ENCODE measurements around the gene ECHDC1. TPM values are rescaled to one million over a fixed set of nuclear protein-coding genes. Genes with fewer than 3 reads are reported as not detected.

ECHDC1 gene
- total and polyA plus RNA-seq, 2 of the 8 experiments (the other 6 are each of a cell fraction or from before 2014, with no cell fraction given) = 11.3 to 60.5 TPM

DNA sequence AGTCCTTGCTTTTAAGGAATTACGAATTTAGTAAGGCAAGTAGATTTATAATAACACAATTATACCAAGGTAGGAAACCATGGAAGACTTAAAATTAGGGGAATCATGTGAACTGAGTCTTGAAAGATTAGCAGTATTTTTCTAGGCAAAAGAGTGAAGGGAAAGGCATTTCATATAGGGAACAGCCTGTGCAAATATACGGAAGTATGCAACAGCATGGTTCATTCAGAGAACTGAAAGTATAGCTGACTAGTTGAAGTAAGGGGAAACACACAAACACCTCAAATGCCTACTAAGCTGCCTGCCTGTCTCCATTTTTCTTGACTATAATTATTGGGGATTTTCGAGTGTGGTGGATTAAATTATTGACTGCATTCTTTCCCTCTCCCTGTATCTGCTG is 39.0 kb upstream of the ECHDC1 start (continued):
- TF ChIP-seq CHD7 (IDR thresholded peaks at IDR 0.05; ENCODE audit: insufficient replicate concordance, low read length) (no peak), USF2 (IDR thresholded peaks at IDR 0.05; ENCODE audit: low read length) (no peak), RAD21 (IDR thresholded peaks at IDR 0.05 in 1 of 2, conservative IDR thresholded peaks at IDR 0.05 in 1 of 2; ENCODE audit: low read depth in 2 of 2, low read length in 2 of 2) (no peak), POLR2A (IDR thresholded peaks at IDR 0.05; ENCODE audit: control extremely low read depth in 1 of 2, low read depth in 2 of 2, low read length in 2 of 2) (no peak), KDM5A (IDR thresholded peaks at IDR 0.05; ENCODE audit: low read length) (no peak), POLR2AphosphoS5 (IDR thresholded peaks at IDR 0.05; ENCODE audit: low read depth, low read length) (no peak), PHF8 (conservative IDR thresholded peaks at IDR 0.05; ENCODE audit: low read depth, low read length) (no peak), POU5F1 (IDR thresholded peaks at IDR 0.05; ENCODE audit: low read depth, low read length) (no peak), JUN (IDR thresholded peaks at IDR 0.05; ENCODE audit: low read depth, low read length) (no peak)
- TF ChIP-seq, protein P1, sequence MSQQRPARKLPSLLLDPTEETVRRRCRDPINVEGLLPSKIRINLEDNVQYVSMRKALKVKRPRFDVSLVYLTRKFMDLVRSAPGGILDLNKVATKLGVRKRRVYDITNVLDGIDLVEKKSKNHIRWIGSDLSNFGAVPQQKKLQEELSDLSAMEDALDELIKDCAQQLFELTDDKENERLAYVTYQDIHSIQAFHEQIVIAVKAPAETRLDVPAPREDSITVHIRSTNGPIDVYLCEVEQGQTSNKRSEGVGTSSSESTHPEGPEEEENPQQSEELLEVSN (IDR thresholded peaks at IDR 0.05) = no peak
